Measurements from ENCODE around the gene GPR179. TPM values are rescaled to one million over a fixed set of nuclear protein-coding genes. Genes with fewer than 3 reads are reported as not detected.
A peak's percentile ranks its signal among the peaks of the same experiment; 100 is the strongest.

The GPR179 gene
- total RNA-seq (2014; rRNA removed; shearing (Covaris generic)) = 0.06 TPM in 1 of 2 replicates, not detected in the other

GRCh38 chr17:38343608-38344419, at the start of gene GPR179:
Gene GPR179 (minus strand): TSS chr17:38343956. CDS start chr17:38343789, 167 bp downstream.
- no peak for DNase-seq (ENCODE audit: low spot score)

- DNase-seq (ENCODE audit: low spot score) = no peak
These were observed 35.7 kb upstream of the GPR179 start for GRCh38 chr17:38379448-38379847.

GRCh38 chr17:38369124-38369886, 25.5 kb upstream of the GPR179 start:
- DNase-seq (ENCODE audit: low spot score) = no peak

GRCh38 chr17:38364741-38365140, 21.0 kb upstream of the GPR179 start:
- DNase-seq (ENCODE audit: low spot score) = no peak

- DNase-seq (ENCODE audit: low spot score) = no peak
These were observed 19.3 kb upstream of the GPR179 start for GRCh38 chr17:38363016-38363415.

GRCh38 chr17:38361694-38362465, 18.1 kb upstream of the GPR179 start:
- no peak for DNase-seq (ENCODE audit: low spot score)

- no peak for DNase-seq (ENCODE audit: low spot score)
These were observed 15.1 kb upstream of the GPR179 start for GRCh38 chr17:38358586-38359513.

- no peak for DNase-seq (ENCODE audit: low spot score)
These were observed 13.8 kb upstream of the GPR179 start for GRCh38 chr17:38357486-38358123.

- no peak for DNase-seq (ENCODE audit: low spot score)
These were observed 11.5 kb upstream of the GPR179 start for GRCh38 chr17:38355251-38355650.

GRCh38 chr17:38354466-38354865, 10.7 kb upstream of the GPR179 start:
- no peak for DNase-seq (ENCODE audit: low spot score)

GRCh38 chr17:38353668-38354067, 9.9 kb upstream of the GPR179 start:
- no peak for DNase-seq (ENCODE audit: low spot score)

GRCh38 chr17:38353086-38353604, 9.4 kb upstream of the GPR179 start:
- DNase-seq (ENCODE audit: low spot score) = no peak

GRCh38 chr17:38352245-38353085, 8.7 kb upstream of the GPR179 start:
- DNase-seq (ENCODE audit: low spot score) = no peak

GRCh38 chr17:38351412-38352222, 7.9 kb upstream of the GPR179 start, which contains the start of gene SOCS7:
Gene SOCS7 (plus strand): TSS chr17:38351844. CDS start chr17:38352053, 209 bp downstream.
- DNase-seq (ENCODE audit: low spot score) = peak; percentile 86

GRCh38 chr17:38350035-38350434, 6.3 kb upstream of the GPR179 start:
- no peak for DNase-seq (ENCODE audit: low spot score)

- peak; percentile 74 for DNase-seq (ENCODE audit: low spot score)
These were observed 5.5 kb upstream of the GPR179 start for GRCh38 chr17:38349097-38349730.

GRCh38 chr17:38345743-38346142, 2.0 kb upstream of the GPR179 start:
- no peak for DNase-seq (ENCODE audit: low spot score)

- DNase-seq (ENCODE audit: low spot score) = no peak
These were observed 627 bp upstream of the GPR179 start for GRCh38 chr17:38344420-38344745.
